G401.6 (cell line): ENCODE measurements around the gene ZNF627.
"Not testable (repeated sequence)": the region's sequence is repeated elsewhere in the genome, so short reads cannot be mapped to it uniquely, and the experiment has no call there.

ENCODE experiments used
- FAIRE-seq: peaks from 2 replicates; lab custom pipeline; 2012; peaks lifted over from hg19 to GRCh38; lab: Jason Lieb, UNC

The ZNF627 gene

DNA sequence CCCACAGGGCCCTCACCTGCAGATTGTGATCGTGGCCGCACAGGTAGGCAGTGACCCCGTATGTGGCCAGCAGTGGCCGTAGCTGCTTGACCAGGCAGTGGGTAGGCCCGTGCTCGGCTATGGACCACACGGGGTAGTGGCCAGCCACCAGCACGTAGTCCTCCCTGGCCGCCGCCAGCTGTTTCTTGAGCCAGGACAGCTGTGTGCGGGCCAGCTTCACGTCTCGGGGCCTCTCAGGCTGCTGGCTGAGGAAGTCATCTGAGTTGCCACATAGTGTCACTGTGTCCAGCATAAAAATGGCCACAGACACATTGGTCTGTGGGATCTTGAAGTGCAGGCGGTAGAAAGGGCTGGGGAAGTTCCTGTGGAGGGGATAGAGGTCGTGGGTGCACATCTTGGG lies 21.1 kb upstream of the ZNF627 start:
- no peak for FAIRE-seq

DNA sequence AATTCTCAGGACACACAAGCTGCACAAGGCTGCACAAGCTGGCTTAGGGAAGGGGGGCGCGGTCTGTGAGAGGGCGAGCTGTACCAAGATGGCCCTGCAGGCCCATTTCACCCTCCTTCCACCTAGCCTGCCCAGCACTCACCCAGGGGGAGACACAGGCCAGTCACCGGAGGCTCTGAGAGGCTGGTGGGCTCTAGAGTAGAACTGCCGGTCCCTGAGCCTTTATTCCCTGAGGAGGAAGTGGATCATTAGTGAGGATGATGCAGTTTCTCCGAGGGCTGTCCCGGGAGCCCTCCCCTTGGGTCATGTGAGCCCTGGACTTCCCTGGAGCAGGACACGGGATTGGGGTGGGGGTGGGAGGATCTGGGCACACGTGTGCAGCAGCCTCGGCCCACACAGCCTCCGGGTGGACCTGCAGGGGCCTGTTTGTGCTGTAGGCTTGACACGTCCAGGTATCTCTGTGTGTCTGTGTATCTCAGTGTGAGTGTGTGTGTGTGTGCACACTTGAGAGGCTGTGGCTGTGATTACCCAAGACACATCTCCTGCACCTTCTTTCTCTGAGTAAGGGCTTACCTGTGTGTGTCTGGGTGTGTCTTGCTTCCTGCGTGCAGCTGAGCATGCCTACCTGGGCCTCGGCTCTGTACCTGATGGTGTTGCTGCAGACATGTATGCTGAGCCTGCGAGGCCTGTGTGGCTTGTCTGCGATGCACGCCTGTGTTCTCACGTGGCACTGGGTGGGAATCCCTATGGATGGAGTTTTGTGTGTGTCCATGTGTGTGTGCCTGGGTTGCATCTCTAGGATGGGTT lies 19.6 kb upstream of the ZNF627 start, which contains the start of gene ACP5:
TSS of gene ACP5 (minus strand) at position 195 of the 807 bp plus-strand sequence. CDS start 328 bp downstream, outside the sequence.
- no peak for FAIRE-seq

GRCh38 chr19:11578258-11579142 lies 18.8 kb upstream of the ZNF627 start:
- no peak for FAIRE-seq

DNA sequence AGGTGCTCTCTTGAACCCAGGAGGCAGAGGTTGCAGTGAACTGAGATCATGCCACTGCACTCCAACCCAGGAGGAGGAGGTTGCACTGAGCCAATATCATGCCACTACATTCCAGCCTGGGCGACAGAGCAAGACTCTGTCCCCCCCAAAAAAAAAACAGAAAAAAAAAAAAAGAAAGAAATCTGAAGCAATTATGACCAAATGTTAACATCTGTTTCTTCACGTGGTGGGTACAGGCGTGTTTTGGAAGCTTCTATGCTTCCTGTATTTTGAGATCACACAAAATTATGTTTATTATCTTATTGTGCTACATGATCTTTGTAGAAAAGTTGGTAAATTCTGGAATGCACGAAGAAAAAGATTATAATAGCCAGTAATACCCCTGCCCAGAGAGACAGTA lies 17.2 kb upstream of the ZNF627 start:
- no peak for FAIRE-seq

DNA sequence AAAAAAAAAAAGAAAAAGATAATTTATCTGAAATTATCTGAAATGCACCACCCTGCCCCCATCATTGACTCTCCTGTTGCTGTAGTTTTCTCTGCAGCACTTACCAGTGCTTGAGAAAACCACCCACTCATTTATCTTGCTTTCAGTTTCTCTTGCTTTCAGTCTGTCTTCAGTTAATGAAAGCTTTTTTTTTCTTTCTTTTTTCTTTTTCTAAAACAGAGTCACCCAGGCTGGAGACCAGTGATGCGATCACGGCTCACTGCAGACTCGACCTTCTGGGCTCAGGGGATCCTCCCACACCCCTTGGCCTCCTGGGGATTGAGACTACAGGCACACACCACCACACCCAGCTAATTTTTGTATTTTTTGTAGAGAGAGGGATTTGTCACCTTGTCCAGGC lies 15.5 kb upstream of the ZNF627 start:
- no peak for FAIRE-seq

DNA sequence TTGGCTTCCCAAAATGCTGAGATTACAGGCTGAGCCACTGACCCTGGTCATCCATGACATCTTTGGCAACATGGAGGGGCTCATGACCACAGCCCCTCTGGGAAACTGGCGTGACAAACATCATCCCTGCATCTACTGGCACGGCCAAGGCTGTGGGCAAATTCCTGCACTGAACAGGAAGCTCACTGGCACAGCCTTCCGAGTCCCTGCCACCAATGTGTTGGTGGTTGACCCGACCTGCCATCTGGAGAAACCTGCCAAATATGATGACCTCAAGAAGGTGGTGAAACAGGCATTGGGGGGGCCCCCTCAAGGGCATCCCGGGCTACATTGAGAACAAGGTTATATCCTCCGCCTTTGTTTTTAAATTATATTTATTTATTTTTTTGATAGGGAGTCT lies 11.0 kb upstream of the ZNF627 start:
- FAIRE-seq: no peak

- no peak for FAIRE-seq
These were observed 9.8 kb upstream of the ZNF627 start for GRCh38 chr19:11587302-11587974.

- no peak for FAIRE-seq
These were observed 9.2 kb upstream of the ZNF627 start for GRCh38 chr19:11587975-11588631.

GRCh38 chr19:11594084-11594483 lies 3.2 kb upstream of the ZNF627 start:
- no peak for FAIRE-seq

- no peak for FAIRE-seq
These were observed 1.1 kb upstream of the ZNF627 start for GRCh38 chr19:11596156-11596555.

DNA sequence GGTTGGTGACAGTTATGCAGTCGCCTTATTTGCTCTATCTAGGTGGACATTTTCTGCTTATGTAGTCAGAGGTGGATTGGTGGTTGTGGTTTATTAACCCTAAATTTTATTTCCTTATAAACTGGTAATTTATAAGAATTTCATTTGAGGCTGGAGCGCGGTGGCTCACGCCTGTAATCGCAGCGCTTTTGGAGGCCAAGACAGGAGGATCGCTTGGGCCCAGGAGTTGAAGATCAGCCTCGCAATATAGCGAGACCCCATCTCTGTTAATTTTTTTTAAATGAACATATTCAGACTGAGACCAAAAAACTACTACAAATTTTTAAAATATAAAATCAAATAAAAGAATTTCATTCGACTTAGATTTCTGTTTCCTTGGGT lies 810 bp downstream of the ZNF627 start:
- FAIRE-seq: no peak

GRCh38 chr19:11598746-11599145 lies 1.5 kb downstream of the ZNF627 start:
- FAIRE-seq: no peak

DNA sequence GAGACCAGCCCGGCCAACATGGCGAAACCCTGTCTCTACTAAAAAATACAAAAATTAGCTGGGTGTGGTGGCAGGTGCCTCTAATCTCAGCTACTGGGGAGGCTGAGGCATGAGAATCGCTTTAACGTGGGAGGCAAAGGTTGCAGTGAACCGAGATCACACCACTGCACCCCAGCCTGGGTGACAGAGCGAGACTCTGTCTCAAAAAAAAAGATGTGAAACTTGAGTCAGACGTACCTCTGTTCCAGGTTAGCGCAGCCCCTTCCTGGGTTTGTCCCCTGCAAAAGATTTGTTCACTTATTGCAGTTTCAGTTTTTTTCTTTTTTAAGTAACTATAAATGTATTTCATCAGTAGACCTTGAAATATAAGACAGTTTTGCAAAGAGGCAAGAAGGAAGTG lies 2.4 kb downstream of the ZNF627 start:
- not testable (repeated sequence) for FAIRE-seq

GRCh38 chr19:11606484-11606883 lies 9.2 kb downstream of the ZNF627 start:
- no peak for FAIRE-seq

GRCh38 chr19:11611730-11612129 lies 14.4 kb downstream of the ZNF627 start:
- no peak for FAIRE-seq

DNA sequence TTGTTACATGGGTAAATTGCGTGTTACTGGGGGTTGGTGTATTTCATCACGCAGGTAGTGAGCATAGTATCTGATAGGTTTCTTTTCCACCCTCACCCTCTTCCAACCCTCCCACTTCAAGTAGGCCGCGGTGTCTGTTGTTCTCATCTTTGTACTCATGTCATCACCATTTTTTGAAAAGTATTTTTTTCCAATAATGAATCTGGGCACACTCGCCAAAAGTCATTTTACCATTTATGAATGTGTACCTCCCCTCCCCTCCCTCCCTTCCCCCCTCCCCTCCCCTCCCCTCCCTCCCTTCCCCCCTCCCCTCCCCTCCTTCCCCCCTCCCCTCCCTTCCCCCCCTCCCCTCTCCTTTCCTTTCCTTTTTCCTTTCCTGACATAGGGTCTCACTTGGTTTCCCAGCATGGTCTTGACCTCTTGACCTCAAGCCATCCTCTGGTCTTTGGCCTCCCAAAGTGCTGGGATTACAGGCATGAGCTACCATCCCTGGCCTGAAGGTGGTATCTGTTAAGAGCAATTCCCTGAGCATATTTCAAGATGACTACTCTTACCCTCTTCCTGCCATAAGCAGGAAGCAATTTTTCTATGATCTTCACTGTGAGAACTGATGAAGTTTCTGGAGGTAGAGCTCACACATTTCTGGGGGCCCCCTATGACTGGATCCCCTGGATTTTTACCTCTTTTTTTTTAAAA lies 15.7 kb downstream of the ZNF627 start:
- no peak for FAIRE-seq

- FAIRE-seq: no peak
These were observed 20.1 kb downstream of the ZNF627 start for GRCh38 chr19:11617180-11618062.

GRCh38 chr19:11620553-11620952 lies 23.3 kb downstream of the ZNF627 start:
- FAIRE-seq: no peak

- not testable (repeated sequence) for FAIRE-seq
These were observed 25.1 kb downstream of the ZNF627 start for GRCh38 chr19:11622401-11622800.

DNA sequence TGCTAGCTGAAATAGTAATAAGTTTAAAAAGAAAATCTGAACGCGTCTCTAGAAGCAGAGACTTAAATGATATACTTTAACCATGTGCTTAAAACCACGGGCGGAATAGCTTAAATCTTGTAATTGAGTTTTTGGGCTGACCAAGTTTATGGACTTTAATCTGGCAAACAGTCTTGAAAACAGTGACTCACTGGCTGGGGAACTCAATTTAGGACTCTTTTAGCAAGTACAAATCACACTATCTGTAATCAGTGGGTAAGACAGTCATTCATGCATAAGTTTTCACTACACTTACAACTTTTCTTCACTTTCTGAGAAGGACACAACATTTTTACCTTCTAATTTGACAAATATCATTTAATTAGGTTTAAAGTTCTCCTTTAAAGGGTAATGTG lies 26.8 kb downstream of the ZNF627 start:
- FAIRE-seq: no peak

DNA sequence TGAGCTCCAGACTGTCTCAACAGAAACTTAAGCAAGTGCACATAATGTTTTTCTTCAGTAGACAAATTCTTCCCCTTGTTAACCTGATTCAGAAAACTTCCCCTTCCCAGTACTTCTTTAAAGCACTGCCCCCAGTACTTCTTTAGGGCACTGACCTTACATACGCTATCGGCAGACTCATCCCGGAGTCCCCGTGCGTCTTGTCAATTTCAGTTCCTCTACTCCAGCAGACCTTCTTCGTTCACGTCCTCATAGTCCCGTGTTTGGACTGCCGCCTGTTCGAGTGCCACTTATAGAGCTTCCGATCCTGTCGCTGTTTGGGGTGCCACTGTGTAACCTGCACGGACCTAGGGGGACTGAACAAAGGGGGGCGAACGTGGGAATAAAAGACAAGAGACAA lies 29.0 kb downstream of the ZNF627 start:
- FAIRE-seq: no peak
